K562 (cell line): ENCODE data around the gene ZNF154. TPM values are rescaled to one million over a fixed set of nuclear protein-coding genes. Genes with fewer than 3 reads are reported as not detected.

ENCODE experiments used
- CBX2 ChIP-seq: fragments of 200-600 bp; sonication (generic); IDR thresholded peaks from one replicate; pipeline ENCODE4 v1.6.1; 2012; ENCODE audit warnings: mild to moderate bottlenecking, low read length, inconsistent platforms; ENCODE audit not compliant: insufficient read depth, poor library complexity, severe bottlenecking
- ETS2 ChIP-seq: IDR thresholded peaks from 2 replicates; pipeline ENCODE4 v1.6.1; 2016; ENCODE audit warnings: borderline replicate concordance, missing genetic modification characterization, mild to moderate bottlenecking, moderate library complexity, missing compliant biosample characterization; ENCODE audit not compliant: poor library complexity, severe bottlenecking
- ETV1 ChIP-seq: fragments of 450-650 bp; conservative IDR thresholded peaks from 2 replicates; pipeline ENCODE4 v1.6.1; 2016; ENCODE audit warnings: missing genetic modification characterization, control low read depth, low read depth, missing compliant biosample characterization
- MBD2 ChIP-seq: sonication (generic); IDR thresholded peaks from 2 replicates; pipeline ENCODE4 v1.6.1; 2016; ENCODE audit warnings: low read depth, borderline replicate concordance
- NEUROD1 ChIP-seq: fragments of 150-350 bp; IDR thresholded peaks from 2 replicates; pipeline ENCODE4 v1.6.1; 2014; ENCODE audit warnings: borderline replicate concordance, low read length, low read depth; ENCODE audit not compliant: partially characterized antibody
- YY1 ChIP-seq, 3 experiments: IDR thresholded peaks; 2 replicates each; pipeline ENCODE4 v1.6.1; 2011; ENCODE audit warnings: low read length in 2 of 3, mild to moderate bottlenecking in 2 of 3, moderate library complexity in 2 of 3, borderline replicate concordance in 1 of 3, control low read depth in 1 of 3, low read depth in 1 of 3; ENCODE audit not compliant: insufficient read depth in 3 of 3, insufficient replicate concordance in 2 of 3, control insufficient read depth in 1 of 3, insufficient read length in 1 of 3; ENCODE audit errors: extremely low read depth in 1 of 3
- ZBED1 ChIP-seq: IDR thresholded peaks from 2 replicates; pipeline ENCODE4 v1.6.1; 2014
- ZBTB17 ChIP-seq: fragments of 450-650 bp; formaldehyde crosslinking; IDR thresholded peaks from 2 replicates; pipeline ENCODE4 v1.4.0; 2020; ENCODE audit warnings: mild to moderate bottlenecking
- ZFP36 ChIP-seq: fragments of 150-350 bp; IDR thresholded peaks from 2 replicates; pipeline ENCODE4 v1.6.1; 2018; ENCODE audit warnings: low read length, low read depth; ENCODE audit not compliant: partially characterized antibody
- ZNF384 ChIP-seq: IDR thresholded peaks from 2 replicates; pipeline ENCODE4 v1.6.1; 2012; ENCODE audit warnings: low read depth, low read length, improper control_type of control experiment
- polyA plus RNA-seq, 8 experiments: library from polyadenylated mRNA; depleted of rRNA in 4 of 8; stranded (reverse) in 5 of 8; unstranded in 3 of 8; fragments of >200 nt; fragmentation: Nextera tagmentation in 2 of 8; fragmentation: Illumina TruSeq in 1 of 8; extraction: Ambion mirVana in 2 of 8; extraction: Trizol in 1 of 8; gene quantifications; 2 replicates each; pipeline versions ENCODE4 v1.2.1 to v1.2.3, GENCODE V29; 2011 to 2014; ENCODE audit warnings: inconsistent platforms in 1 of 8, missing spikeins in 1 of 8
- total RNA-seq, 7 experiments: library from RNA; depleted of rRNA in 6 of 7; stranded (reverse); fragments of >200 nt in 6 of 7; fragmentation: Illumina TruSeq in 2 of 7; extraction: Trizol in 2 of 7; gene quantifications; 2 replicates each; pipeline versions ENCODE4 v1.2.1 to v1.2.3, GENCODE V29; 2011 to 2021; ENCODE audit warnings: low replicate concordance in 1 of 7
- TF ChIP-seq, protein P1 (sequence below): sonication (generic); formaldehyde crosslinking; IDR thresholded peaks from 2 replicates; pipeline ENCODE4 v1.8.0; 2022; ENCODE audit warnings: missing genetic modification reagents, mild to moderate bottlenecking, moderate library complexity, borderline replicate concordance
- TF ChIP-seq, protein P2 (sequence below): fragments of 250-450 bp; sonication (Bioruptor Pico); IDR thresholded peaks from 2 replicates; pipeline ENCODE4 v1.5.0; 2021; ENCODE audit warnings: mild to moderate bottlenecking, moderate library complexity
- TF ChIP-seq, protein P3 (sequence below): sonication (generic); formaldehyde crosslinking; IDR thresholded peaks from 2 replicates; pipeline ENCODE4 v1.8.1; 2023; ENCODE audit warnings: missing genetic modification reagents, mild to moderate bottlenecking, borderline replicate concordance
- TF ChIP-seq, protein P4 (sequence below), 3 experiments: fragments of 200-800 bp in 1 of 3; sonication (Bioruptor generic) in 1 of 3; sonication (generic) in 1 of 3; formaldehyde crosslinking in 1 of 3; IDR thresholded peaks; 2 replicates each; pipeline versions ENCODE4 v1.6.1 to v1.8.0; 2016 to 2022; ENCODE audit warnings: mild to moderate bottlenecking in 2 of 3, missing compliant biosample characterization in 2 of 3, missing genetic modification characterization in 2 of 3, missing genetic modification reagents in 1 of 3

ZNF154 gene
- total and polyA plus RNA-seq, 9 of the 15 experiments (the other 6 are each of a cell fraction or from before 2014, with no cell fraction given) = 0.06 to 0.11 (median 0.07) TPM; not detected in 6

DNA sequence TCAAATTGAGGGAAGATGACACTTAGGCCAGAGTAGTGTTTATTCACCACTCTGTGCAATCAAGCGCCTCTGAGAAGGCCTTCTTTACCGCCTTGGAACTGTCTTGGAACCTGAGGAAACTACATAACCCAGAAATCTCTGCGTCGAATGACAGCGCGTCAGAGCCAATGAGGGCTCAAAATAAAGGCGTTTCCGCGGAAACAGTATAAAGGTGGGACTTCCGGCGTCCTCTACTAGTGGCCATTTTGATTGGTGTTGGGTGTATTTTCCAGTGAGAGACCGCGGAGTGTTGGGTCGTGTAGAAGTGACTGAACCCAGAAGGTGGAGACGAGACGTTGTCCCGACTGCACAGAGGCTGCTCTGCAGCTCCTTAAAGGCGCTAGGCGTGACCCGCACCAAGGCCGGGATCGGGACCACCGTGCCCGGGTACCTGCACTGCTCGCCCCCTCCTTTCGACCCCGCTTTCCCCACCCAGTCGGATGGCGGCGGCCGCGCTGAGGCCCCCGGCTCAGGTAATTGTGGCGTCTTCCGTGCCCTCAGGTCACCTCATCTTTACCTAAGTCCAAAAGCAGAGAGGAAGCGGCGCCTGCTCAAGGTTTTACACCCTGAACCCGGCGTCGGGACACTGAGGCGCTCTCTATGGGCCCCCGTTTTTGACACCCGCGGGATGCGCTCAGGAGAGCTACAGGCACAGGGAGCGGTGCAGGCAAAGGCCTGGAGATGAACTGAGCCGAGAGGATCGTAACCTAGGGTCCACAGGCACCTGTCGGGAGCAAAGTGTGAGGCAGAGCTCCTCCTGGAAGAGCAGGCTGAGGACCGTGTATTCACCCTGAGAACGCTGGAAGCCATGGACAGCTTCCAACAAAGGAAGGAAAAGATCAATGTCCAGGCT is 37.8 kb upstream of the ZNF154 start, which contains the start of gene ZNF776 (continued):
- TF ChIP-seq NEUROD1 (no peak), ZFP36 (peak; percentile 35), ZBED1 (no peak), YY1 (IDR thresholded peaks at IDR 0.05; ENCODE audit: borderline replicate concordance in 1 of 3, control insufficient read depth in 1 of 3, extremely low read depth in 1 of 3, insufficient read depth in 3 of 3, insufficient read length in 1 of 3, insufficient replicate concordance in 2 of 3, low read depth in 1 of 3, low read length in 2 of 3) (peak; percentile 69 to 94 (median 84)), ZNF384 (no peak), ZBTB17 (CRISPR knock-in tag) (no peak), ETV1 (tag) (no peak), ETS2 (tag) (no peak), MBD2 (peak; percentile 91), CBX2 (no peak)
- TF ChIP-seq, protein P1, sequence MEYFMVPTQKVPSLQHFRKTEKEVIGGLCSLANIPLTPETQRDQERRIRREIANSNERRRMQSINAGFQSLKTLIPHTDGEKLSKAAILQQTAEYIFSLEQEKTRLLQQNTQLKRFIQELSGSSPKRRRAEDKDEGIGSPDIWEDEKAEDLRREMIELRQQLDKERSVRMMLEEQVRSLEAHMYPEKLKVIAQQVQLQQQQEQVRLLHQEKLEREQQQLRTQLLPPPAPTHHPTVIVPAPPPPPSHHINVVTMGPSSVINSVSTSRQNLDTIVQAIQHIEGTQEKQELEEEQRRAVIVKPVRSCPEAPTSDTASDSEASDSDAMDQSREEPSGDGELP (CRISPR knock-in tag) = no peak
- TF ChIP-seq, protein P2, sequence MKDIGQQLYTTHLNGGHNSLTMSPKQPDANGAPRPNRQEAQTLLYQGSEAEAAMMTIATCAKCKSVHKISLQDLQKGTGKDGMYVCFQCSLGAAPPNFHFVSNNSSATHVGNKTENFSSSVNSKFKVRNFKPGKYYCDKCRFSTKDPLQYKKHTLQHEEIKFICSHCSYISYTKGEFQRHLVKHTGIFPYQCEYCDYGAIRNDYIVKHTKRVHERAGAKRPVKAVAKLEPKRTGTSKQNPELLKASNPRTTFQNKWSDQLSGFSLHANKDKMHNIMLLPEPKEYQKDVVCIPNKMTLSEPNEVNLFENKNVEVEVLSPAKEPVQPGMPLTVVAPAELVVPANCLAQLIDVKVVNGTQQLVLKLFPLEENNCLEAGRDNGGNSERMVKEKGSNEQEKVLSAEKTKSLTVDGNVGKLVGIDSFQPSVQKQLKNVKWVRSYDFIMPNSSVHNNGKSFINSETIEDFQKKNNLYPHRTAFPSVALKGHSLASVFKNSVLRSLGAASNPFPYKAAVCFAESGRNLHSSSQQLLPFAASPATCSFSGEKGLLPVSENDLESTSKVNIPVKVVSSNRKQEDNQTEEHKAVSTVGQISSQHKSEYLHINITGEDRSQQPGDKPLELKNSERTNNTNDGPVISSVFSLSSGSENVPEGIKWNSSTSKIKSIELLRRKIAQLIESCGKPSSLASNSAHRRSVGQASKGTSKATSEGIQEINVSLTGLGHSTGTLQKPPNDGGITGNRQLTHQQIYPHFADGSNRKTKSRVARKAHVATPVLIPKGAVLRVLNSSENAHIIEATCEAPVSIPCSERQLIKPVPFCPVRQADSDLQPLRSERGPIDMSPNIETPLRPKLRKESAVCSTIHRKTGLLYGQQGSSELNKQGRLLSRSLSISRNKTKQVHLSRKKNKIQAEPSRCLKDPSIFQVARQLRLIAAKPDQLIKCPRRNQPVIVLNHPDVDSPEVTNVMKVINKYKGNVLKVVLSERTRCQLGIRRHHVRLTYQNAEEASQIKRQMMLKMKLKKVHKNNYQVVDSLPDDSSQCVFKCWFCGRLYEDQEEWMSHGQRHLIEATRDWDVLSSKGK (CRISPR knock-in tag) = no peak
- TF ChIP-seq, protein P3, sequence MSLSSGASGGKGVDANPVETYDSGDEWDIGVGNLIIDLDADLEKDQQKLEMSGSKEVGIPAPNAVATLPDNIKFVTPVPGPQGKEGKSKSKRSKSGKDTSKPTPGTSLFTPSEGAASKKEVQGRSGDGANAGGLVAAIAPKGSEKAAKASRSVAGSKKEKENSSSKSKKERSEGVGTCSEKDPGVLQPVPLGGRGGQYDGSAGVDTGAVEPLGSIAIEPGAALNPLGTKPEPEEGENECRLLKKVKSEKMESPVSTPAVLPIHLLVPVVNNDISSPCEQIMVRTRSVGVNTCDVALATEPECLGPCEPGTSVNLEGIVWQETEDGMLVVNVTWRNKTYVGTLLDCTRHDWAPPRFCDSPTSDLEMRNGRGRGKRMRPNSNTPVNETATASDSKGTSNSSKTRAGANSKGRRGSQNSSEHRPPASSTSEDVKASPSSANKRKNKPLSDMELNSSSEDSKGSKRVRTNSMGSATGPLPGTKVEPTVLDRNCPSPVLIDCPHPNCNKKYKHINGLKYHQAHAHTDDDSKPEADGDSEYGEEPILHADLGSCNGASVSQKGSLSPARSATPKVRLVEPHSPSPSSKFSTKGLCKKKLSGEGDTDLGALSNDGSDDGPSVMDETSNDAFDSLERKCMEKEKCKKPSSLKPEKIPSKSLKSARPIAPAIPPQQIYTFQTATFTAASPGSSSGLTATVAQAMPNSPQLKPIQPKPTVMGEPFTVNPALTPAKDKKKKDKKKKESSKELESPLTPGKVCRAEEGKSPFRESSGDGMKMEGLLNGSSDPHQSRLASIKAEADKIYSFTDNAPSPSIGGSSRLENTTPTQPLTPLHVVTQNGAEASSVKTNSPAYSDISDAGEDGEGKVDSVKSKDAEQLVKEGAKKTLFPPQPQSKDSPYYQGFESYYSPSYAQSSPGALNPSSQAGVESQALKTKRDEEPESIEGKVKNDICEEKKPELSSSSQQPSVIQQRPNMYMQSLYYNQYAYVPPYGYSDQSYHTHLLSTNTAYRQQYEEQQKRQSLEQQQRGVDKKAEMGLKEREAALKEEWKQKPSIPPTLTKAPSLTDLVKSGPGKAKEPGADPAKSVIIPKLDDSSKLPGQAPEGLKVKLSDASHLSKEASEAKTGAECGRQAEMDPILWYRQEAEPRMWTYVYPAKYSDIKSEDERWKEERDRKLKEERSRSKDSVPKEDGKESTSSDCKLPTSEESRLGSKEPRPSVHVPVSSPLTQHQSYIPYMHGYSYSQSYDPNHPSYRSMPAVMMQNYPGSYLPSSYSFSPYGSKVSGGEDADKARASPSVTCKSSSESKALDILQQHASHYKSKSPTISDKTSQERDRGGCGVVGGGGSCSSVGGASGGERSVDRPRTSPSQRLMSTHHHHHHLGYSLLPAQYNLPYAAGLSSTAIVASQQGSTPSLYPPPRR (CRISPR knock-in tag) = no peak
- TF ChIP-seq, protein P4, sequence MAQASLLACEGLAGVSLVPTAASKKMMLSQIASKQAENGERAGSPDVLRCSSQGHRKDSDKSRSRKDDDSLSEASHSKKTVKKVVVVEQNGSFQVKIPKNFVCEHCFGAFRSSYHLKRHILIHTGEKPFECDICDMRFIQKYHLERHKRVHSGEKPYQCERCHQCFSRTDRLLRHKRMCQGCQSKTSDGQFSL (CRISPR knock-in tag; IDR thresholded peaks at IDR 0.05) = no peak
- TF ChIP-seq, protein P4 (tag; IDR thresholded peaks at IDR 0.05) = no peak
